Raji (cell line): Measurements from ENCODE around the gene LSG1.

Experiments used
- POLR2A ChIP-seq: IDR thresholded peaks from 2 replicates; pipeline ENCODE4 v1.6.1; 2011; ENCODE audit warnings: low read depth, low read length, control low read depth; ENCODE audit not compliant: insufficient read depth

The LSG1 gene

DNA sequence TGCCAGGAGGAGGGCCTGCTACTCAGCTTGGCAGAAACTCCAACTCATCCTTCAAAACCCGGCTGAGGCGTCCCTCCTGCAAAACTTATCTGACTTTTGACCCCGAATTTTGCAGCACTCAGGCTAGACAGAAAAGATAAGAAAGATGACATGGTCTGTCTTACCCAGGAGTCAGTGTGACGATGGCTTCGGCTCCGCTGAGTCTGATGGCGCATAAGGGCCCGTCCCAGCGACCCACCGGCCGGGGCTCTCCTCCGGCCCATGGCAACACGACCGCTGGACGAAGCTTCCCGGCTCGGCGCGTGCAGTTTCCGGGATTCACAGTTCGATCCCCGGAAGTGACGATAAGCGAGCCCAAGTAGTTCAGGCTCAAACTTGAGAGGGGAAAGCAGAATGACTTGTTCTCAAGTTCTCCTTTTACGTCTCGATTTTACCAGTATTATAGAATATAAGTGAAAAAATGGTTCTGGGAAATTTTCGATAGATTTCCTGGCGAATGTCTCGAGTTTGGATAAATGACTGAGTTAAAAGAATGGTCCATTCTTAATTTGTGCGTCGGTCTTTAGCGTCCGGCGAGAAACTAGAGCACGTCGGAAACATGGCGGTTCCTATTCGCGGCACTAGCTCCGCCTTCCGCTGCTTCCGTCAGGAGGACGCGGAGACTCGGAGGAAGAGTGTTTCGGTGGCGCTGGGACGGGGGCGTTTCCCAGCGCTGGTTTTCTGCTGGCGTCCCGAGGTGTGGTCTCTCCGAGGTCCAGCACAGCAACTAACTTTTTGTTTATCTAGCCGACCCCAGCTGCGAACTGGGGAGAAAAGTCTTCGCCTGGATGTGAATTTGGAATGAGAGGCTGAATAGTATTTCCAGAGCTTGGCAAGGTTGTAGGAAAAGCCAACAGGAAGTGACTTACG is at the start of gene LSG1:
LSG1 (minus strand) TSS at position 292 of the 909 bp plus-strand sequence; CDS start at position 263, 29 bp downstream.
- peak; percentile 75 for TF ChIP-seq POLR2A

DNA sequence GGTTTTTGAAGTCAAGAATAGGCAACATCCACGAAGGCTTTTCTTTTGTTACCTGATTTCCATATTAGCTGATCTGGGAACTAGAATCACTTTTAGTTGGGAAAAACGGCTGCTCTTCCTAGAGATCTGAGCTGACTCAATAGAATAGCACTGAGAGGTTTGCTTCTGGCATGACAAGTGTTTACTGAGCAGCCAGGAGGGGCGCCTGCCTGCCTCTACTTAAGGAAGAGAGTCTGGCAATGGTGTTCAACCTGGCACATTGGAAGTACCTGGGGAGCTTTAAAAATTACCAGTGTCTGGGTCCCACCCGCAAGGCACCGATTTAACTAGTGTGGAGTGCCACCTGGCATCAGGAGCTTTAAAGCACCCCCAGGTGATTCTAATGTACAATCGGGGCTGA is 48.1 kb upstream of the LSG1 start:
- TF ChIP-seq POLR2A: no peak

GRCh38 chr3:194718079-194718478 is 46.1 kb upstream of the LSG1 start:
- no peak for TF ChIP-seq POLR2A

- no peak for TF ChIP-seq POLR2A
These were observed 43.2 kb upstream of the LSG1 start for GRCh38 chr3:194715022-194715800.

- no peak for TF ChIP-seq POLR2A
These were observed 42.6 kb upstream of the LSG1 start for GRCh38 chr3:194714564-194714963.

DNA sequence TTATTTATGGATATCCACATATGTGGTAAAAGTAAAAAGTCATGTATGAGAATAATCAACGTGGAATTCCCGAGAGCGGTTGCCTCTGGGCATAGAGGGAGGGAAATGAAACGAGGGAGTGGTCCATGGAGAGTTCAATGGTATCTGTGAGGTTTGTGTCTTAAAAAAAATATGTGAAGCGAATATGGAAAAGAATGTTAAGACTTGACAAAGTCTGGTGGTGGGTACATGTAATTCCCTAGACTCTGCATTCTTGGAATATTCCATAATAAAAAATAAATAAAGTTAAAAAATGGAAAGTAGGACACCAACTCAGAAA is 42.1 kb upstream of the LSG1 start:
- TF ChIP-seq POLR2A: no peak

DNA sequence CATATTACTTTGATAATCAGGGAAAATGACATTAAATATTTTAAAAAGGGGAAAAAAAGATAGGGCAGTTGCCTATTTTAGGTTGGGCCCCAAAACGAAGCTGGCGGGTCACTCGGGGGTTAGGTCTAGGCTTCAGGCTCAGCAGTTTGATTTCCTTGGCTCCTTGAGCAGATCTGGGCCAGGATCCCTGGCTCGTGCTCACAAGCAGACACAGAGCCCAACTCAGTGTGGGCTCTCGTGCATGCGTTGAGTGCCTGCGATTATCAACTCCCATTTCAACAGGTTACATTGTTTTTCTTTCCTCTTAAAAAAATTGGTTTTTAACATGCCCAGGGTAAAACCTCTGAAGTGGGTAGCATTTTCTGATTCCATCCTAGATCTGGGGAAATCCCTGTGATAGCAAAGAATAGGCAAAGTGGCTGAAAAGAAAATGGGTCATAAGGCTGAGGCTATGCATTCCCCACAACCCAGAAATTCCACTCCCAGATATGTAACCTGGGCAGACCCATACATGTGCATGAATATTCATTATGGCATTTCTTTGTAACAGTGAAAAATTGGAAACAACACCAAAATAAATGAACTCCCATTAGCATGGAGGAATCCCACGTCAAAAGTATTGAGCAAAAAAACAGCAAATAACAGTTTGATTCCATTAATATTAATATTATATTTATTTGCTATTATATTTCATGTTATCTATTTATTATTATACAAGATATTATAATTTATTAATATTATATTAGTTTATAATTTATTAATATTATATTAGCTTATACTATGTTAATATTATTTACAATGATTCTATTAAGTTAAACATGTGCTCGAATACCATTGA is 41.5 kb upstream of the LSG1 start:
- TF ChIP-seq POLR2A: no peak

DNA sequence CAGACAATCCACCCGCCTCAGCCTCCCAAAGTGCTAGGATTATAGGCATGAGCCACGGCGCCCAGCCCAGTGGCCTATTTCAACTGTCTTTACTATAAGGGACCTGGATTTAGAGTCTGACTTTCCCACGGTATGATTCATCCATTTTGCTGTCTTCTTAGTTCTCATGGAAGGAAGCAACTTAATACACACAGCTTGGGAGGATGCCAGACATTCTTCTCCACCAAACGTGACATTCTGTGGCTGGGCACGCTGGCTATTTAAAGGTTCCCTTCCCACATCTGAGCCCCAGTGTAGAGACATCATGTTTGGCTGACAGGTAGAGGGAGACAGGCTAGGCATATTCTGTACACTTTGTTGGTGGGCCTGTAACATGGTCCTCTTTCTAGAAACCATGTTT is 39.9 kb upstream of the LSG1 start:
- no peak for TF ChIP-seq POLR2A

DNA sequence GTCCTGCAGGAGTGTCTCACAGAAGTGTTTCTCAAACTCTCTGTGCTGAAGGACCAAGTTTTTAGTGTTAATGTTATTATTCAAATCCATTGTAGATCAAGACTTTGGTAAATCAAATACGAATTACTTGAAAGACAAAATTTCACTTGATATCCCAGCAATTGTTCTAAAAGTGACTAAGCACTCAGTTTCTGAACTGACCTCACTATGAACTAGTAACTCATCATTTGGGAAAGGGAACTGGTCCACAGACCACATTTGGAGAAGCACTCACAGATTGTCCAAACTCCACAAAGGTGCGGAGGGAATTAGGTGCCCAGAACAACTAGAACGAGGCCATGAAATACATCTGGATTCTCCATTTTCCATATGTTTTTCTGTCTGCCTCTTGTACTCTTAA is 39.3 kb upstream of the LSG1 start:
- no peak for TF ChIP-seq POLR2A

DNA sequence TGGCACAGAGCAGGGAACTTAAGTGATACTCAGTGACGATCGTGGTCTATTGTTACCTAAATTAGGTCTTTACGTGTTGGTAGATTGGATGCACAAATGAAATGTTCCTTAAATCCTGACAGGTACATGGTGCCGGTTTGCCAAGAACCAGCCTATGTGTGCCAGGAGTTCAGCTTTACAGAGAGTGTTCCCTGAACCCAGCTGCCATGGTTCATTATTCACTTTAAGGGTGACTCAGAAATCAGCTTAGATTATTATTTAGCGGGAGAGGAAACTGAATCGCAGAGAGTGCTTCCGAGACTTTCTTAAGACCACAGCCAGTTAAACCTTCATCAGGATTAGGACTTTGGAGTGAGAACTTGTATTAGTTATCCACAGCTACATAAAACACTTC is 35.2 kb upstream of the LSG1 start:
- TF ChIP-seq POLR2A: no peak

DNA sequence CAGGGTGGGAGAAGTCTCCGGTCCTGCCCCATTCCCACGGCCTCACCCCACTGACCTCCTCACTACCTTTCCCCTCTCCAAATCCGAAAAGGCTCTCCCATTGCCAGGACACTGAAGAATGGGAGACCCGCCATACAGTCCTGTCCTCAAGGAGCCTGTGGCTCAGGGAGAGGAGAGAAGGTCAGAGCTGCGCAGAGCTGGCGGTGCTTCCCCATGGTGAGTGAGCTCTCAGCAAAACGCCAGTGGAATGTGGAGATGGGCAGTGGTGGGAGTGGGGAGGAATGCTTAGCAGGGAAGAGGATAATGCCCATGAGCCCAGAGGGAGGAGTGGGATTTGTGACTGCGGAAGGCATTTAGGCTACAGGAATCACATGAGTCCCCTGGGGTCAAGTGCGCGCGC is 33.8 kb upstream of the LSG1 start:
- no peak for TF ChIP-seq POLR2A

GRCh38 chr3:194705227-194705626 is 33.2 kb upstream of the LSG1 start:
- no peak for TF ChIP-seq POLR2A

DNA sequence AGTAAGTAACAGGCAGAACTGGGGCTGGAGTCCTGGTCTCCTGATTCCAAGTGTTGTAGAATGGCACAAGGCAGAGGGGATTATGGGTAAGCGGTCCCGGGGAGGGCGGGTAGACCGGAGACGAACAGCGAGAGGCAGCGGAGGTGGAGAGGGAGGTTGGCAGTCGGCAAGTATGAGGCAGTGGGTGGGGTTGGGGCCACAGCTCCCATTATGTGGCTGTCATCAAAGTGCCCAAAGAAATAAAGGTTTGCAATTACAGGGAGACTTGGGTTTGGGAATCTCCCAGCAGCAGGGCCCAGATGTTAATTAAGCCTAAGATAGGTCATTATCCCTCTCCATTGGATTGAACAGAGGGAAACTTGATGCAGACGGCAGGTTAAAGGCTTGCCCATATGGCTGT is 30.6 kb upstream of the LSG1 start:
- no peak for TF ChIP-seq POLR2A

DNA sequence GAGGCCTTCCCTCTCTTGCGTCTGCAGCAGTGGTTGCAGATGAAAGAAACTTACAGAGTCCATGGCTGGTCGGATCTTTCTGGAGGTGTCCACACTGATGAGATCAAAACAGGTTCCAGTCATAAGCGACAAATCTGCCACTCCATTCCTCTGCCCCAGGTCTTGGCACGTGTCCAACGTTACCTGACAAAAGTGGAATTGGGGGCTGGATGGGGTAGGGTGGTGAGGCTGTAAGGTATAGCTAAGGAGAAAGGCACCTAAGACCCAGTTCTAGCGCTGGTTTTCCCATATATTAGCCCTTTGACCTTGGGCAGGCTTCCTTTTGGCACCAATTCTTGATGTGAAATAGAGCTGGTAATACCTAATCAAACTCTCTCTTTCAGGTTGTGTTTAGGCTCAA is 24.7 kb upstream of the LSG1 start:
- no peak for TF ChIP-seq POLR2A
